Gastroesophageal sphincter (tissue), 3 donors: ENCODE data around the gene PARG.
"Not testable (repeated sequence)": the region's sequence is repeated elsewhere in the genome, so short reads cannot be mapped to it uniquely, and the experiment has no call there.

Source experiments
- CTCF ChIP-seq, 4 experiments: fragments of 200-600 bp in 2 of 4; fragments of 450-650 bp in 2 of 4; sonication (generic) in 1 of 4; IDR thresholded peaks; one replicate each; pipeline ENCODE4 v1.5.1; 2017 to 2019; ENCODE audit warnings: antibody characterized with exemption in 4 of 4, mild to moderate bottlenecking in 2 of 4, moderate library complexity in 2 of 4
- EP300 ChIP-seq: sonication (generic); formaldehyde crosslinking; IDR thresholded peaks from one replicate; pipeline ENCODE4 v1.6.1; 2017; ENCODE audit warnings: antibody characterized with exemption, mild to moderate bottlenecking
- POLR2AphosphoS5 ChIP-seq: sonication (generic); formaldehyde crosslinking; IDR thresholded peaks from one replicate; pipeline ENCODE4 v1.6.1; 2017; ENCODE audit warnings: antibody characterized with exemption

- not testable (repeated sequence) for TF ChIP-seq POLR2AphosphoS5; CTCF (IDR thresholded peaks at IDR 0.05); EP300
These were observed 9.7 kb downstream of the PARG start for GRCh38 chr10:49931959-49932728.
